Activated CD4-positive, CD25-positive, alpha-beta regulatory T cell (primary cell): ENCODE measurements around the gene LOXL3.

Source experiments
- DNase-seq, 4 experiments: peaks; one replicate each; lab custom pipeline; 2025; lab: John Stamatoyannopoulos, UW

The LOXL3 gene

GRCh38 chr2:74526649-74527230, 27.0 kb downstream of the LOXL3 start:
- DNase-seq: no peak

GRCh38 chr2:74525717-74526648, 27.8 kb downstream of the LOXL3 start, which contains the start of gene DQX1:
DQX1 (minus strand) TSS chr2:74526231; CDS start chr2:74525729, 502 bp downstream.
- no peak for DNase-seq

- no peak for DNase-seq
Measured at GRCh38 chr2:74524955-74525716, 28.6 kb downstream of the LOXL3 start.

- DNase-seq: no peak
Measured at GRCh38 chr2:74524005-74524404, 29.7 kb downstream of the LOXL3 start.

- DNase-seq: no peak
Measured at GRCh38 chr2:74522516-74522915, 31.2 kb downstream of the LOXL3 start.

- DNase-seq: no peak
Measured at GRCh38 chr2:74516650-74517049, 37.1 kb downstream of the LOXL3 start.

- peak; percentile 30 to 62 (median 42) for DNase-seq
Measured at GRCh38 chr2:74515981-74516633, 37.6 kb downstream of the LOXL3 start.

- no peak for DNase-seq
Measured at GRCh38 chr2:74515271-74515980, 38.3 kb downstream of the LOXL3 start.

- no peak for DNase-seq
Measured at GRCh38 chr2:74514368-74515270, 39.1 kb downstream of the LOXL3 start, which contains the start of gene TLX2. TLX2 (plus strand) TSS chr2:74514450; CDS start chr2:74514807, 357 bp downstream.

GRCh38 chr2:74513605-74514367, 40.0 kb downstream of the LOXL3 start:
- DNase-seq: no peak

GRCh38 chr2:74512744-74513604, 40.8 kb downstream of the LOXL3 start:
- DNase-seq: no peak

GRCh38 chr2:74511104-74511989, 42.4 kb downstream of the LOXL3 start:
- no peak for DNase-seq

GRCh38 chr2:74510272-74510671, 43.5 kb downstream of the LOXL3 start:
- no peak for DNase-seq

- DNase-seq: peak in 1 of 4 experiments; percentile 10
Measured at GRCh38 chr2:74507926-74508520, 45.7 kb downstream of the LOXL3 start.

GRCh38 chr2:74507145-74507925, 46.4 kb downstream of the LOXL3 start, which contains the start of gene PCGF1:
PCGF1 (minus strand) TSS chr2:74507695; CDS start chr2:74507668, 27 bp downstream.
- peak; percentile 94 to 97 (median 97) for DNase-seq
